ENCODE measurements around the gene ABCC4. TPM values are rescaled to one million over a fixed set of nuclear protein-coding genes. Genes with fewer than 3 reads are reported as not detected.

ABCC4 gene
- total and polyA plus RNA-seq, 2 donors (not counting 1 experiment from before 2014, with no cell fraction given): 1.8 to 7.1 TPM

DNA sequence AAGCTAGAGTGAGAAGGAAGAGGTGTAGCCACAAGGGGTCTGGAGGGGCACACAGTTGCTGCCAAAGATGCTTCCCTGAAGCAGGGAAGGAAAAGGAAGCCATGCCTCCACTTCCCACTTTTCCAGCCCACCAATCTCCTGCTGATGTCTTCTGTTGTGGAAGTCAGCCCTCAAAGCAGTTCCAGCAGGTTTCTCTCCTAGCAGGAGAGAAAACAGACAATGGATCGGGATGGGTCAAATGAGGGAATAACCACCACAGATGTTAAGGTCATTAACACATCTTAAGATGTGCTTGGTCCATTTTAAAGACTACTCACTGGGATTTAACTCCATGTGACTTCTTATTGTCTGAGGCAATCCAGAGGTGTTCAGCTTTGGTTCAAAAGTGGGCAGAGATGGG is 304.8 kb downstream of the ABCC4 start:
- POLR2A ChIA-PET: no interaction called here
- H3K27me3 Mint-ChIP-seq: peaks cover 17% of the 10 kb centered on the region

DNA sequence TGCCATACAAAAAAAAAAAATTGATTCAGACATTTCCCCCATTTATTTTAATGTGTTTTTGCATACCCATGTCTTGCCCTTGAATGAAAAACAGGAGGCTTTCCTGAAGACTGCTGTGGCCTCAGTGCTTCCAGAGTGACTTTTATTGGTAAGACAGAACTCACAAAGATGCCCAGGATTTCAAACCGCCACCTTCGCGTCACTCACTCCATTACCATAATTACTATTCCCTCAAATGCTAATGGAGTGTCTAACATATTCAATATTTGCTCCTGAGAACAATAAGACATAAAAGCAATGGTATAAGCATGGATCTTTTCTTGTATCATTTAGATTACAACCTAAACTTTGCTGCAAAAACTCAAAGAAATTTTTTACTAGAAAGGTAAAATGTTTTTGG is 306.7 kb downstream of the ABCC4 start:
- no peak overlapping the region for H3K4me3 Mint-ChIP-seq
- H3K9me3 ChIP-seq (ENCODE audit: control extremely low read depth in 1 of 3, control insufficient read depth in 2 of 3, insufficient read depth in 1 of 3, low read length in 2 of 3): no peaks in the 10 kb centered on the region
- no peaks in the 10 kb centered on the region for H3K36me3 ChIP-seq (replicated peaks in 1 of 2; ENCODE audit: control extremely low read depth in 1 of 2, control insufficient read depth in 1 of 2, extremely low read depth in 1 of 2, insufficient read depth in 2 of 2, low read length in 1 of 2)
- H3K27ac Mint-ChIP-seq: no peak overlapping the region
- H3K4me1 Mint-ChIP-seq: no peaks in the 10 kb centered on the region
- H3K79me2 ChIP-seq (ENCODE audit: control insufficient read depth, insufficient read depth, low read length): no peaks in the 10 kb centered on the region
- TF ChIP-seq EZH2 (IDR thresholded peaks at IDR 0.05; ENCODE audit: borderline replicate concordance, insufficient read depth, low read depth, low read length, poor library complexity, severe bottlenecking): no peak
- TF ChIP-seq, protein P1, sequence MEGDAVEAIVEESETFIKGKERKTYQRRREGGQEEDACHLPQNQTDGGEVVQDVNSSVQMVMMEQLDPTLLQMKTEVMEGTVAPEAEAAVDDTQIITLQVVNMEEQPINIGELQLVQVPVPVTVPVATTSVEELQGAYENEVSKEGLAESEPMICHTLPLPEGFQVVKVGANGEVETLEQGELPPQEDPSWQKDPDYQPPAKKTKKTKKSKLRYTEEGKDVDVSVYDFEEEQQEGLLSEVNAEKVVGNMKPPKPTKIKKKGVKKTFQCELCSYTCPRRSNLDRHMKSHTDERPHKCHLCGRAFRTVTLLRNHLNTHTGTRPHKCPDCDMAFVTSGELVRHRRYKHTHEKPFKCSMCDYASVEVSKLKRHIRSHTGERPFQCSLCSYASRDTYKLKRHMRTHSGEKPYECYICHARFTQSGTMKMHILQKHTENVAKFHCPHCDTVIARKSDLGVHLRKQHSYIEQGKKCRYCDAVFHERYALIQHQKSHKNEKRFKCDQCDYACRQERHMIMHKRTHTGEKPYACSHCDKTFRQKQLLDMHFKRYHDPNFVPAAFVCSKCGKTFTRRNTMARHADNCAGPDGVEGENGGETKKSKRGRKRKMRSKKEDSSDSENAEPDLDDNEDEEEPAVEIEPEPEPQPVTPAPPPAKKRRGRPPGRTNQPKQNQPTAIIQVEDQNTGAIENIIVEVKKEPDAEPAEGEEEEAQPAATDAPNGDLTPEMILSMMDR (IDR thresholded peaks at IDR 0.05): no peak
- CTCF ChIA-PET: no interaction called here
- no peaks in the 10 kb centered on the region for H4K20me1 ChIP-seq (ENCODE audit: control insufficient read depth, insufficient read depth, low read length, poor library complexity, severe bottlenecking)
- no peaks in the 10 kb centered on the region for H3K4me1 ChIP-seq (ENCODE audit: control insufficient read depth in 2 of 2, insufficient read depth in 2 of 2, low read length in 2 of 2)
- H3K27ac ChIP-seq (ENCODE audit: low read length in 2 of 2): no peak overlapping the region
- H3K9me3 Mint-ChIP-seq (ENCODE audit: insufficient read depth): no peaks in the 10 kb centered on the region
- H3K27me3 Mint-ChIP-seq: peaks cover 13% of the 10 kb centered on the region
- no peaks in the 10 kb centered on the region for H3K27me3 ChIP-seq (replicated peaks in 1 of 4; ENCODE audit: control extremely low read depth in 1 of 4, control insufficient read depth in 3 of 4, insufficient read depth in 4 of 4, low read length in 3 of 4)
- ATAC-seq (ENCODE audit: low read depth) (no peak), DNase-seq (no peak)
- H3K9ac ChIP-seq (ENCODE audit: low read length): no peak overlapping the region
- no peak overlapping the region for H2AFZ ChIP-seq (ENCODE audit: insufficient read depth, low read depth, low read length, poor library complexity, severe bottlenecking)
- H3K4me2 ChIP-seq (replicated peaks; ENCODE audit: low read depth, low read length, poor library complexity, severe bottlenecking): no peak overlapping the region
- WGBS (ENCODE audit: insufficient coverage): no CpG with 5 or more reads among the region's 3 CpGs
- POLR2A ChIA-PET: no interaction called here
- H3K4me3 ChIP-seq (ENCODE audit: control extremely low read depth in 1 of 5, extremely low read depth in 1 of 5, insufficient read depth in 1 of 5, low read depth in 2 of 5, low read length in 4 of 5): no peak overlapping the region
- intact Hi-C loops (cut with micrococcal nuclease): no loop called here

More for the DNA sequence above, 304.8 kb downstream of the ABCC4 start:
- Histone ChIP-seq H3K9ac (ENCODE audit: low read length) (no peak overlapping the region), H3K4me1 (ENCODE audit: control insufficient read depth in 2 of 2, insufficient read depth in 2 of 2, low read length in 2 of 2) (no peaks in the 10 kb centered on the region), H3K36me3 (replicated peaks in 1 of 2; ENCODE audit: control extremely low read depth in 1 of 2, control insufficient read depth in 1 of 2, extremely low read depth in 1 of 2, insufficient read depth in 2 of 2, low read length in 1 of 2) (no peaks in the 10 kb centered on the region), H3K79me2 (ENCODE audit: control insufficient read depth, insufficient read depth, low read length) (no peaks in the 10 kb centered on the region), H3K4me3 (ENCODE audit: control extremely low read depth in 1 of 5, extremely low read depth in 1 of 5, insufficient read depth in 1 of 5, low read depth in 2 of 5, low read length in 4 of 5) (no peak overlapping the region), H3K27ac (ENCODE audit: low read length in 2 of 2) (no peak overlapping the region), H3K9me3 (ENCODE audit: control extremely low read depth in 1 of 3, control insufficient read depth in 2 of 3, insufficient read depth in 1 of 3, low read length in 2 of 3) (no peaks in the 10 kb centered on the region), H3K27me3 (replicated peaks in 1 of 4; ENCODE audit: control extremely low read depth in 1 of 4, control insufficient read depth in 3 of 4, insufficient read depth in 4 of 4, low read length in 3 of 4) (no peaks in the 10 kb centered on the region), H2AFZ (ENCODE audit: insufficient read depth, low read depth, low read length, poor library complexity, severe bottlenecking) (no peak overlapping the region), H3K4me2 (replicated peaks; ENCODE audit: low read depth, low read length, poor library complexity, severe bottlenecking) (no peak overlapping the region), H4K20me1 (ENCODE audit: control insufficient read depth, insufficient read depth, low read length, poor library complexity, severe bottlenecking) (no peaks in the 10 kb centered on the region)
- no CpG with 5 or more reads among the region's 1 CpG for WGBS (ENCODE audit: insufficient coverage)
- Mint-ChIP-seq H3K4me1 (no peaks in the 10 kb centered on the region), H3K4me3 (no peak overlapping the region), H3K9me3 (ENCODE audit: insufficient read depth) (no peaks in the 10 kb centered on the region), H3K27ac (no peak overlapping the region)
- CTCF ChIA-PET: no interaction called here
- no peak for DNase-seq
- no peak for TF ChIP-seq EZH2 (IDR thresholded peaks at IDR 0.05; ENCODE audit: borderline replicate concordance, insufficient read depth, low read depth, low read length, poor library complexity, severe bottlenecking)
- TF ChIP-seq, protein P1 (IDR thresholded peaks at IDR 0.05): no peak
- no peak for ATAC-seq (ENCODE audit: low read depth)
- intact Hi-C loops (cut with micrococcal nuclease): no loop called here
